Measurements from ENCODE around the gene CLMP. TPM values are rescaled to one million over a fixed set of nuclear protein-coding genes. Genes with fewer than 3 reads are reported as not detected.

The CLMP gene
- polyA plus RNA-seq, 3 donors, result 0.33 TPM; not detected in 2

DNA sequence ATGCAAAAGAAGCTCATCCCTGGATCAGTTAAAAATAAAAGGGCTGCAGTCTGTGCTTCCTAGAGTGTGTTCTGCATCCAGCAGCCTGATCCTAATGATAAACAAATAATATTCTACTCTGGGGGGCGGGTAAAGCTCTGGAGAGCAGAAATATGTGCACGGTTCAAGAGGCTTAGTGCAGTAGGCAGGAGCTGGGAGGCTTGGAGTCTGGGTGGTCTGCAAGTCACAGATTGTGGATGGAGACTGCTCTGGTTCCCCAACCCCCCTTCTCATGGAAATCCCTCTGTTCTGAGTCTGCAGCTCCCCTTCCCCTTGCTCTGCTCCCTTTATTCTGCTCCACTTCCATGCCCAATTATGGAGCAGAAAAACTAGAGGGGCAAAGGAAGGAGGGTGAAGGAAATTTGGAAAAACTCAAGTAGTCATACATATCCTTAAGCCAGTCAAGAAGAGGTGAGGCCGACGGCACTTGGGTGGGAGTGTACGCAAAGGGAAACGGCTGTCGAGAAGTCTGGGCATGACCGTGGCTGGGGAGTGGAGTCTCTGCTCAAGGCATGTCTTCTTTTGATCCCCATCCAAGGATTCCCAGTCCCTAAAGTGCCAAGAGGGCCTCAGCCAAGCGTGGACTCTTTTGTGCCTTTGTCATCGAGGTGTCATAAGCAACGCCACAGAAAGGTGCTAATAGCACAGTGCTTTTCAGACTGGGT is 16.3 kb upstream of the CLMP start:
- TF ChIP-seq, protein P1, sequence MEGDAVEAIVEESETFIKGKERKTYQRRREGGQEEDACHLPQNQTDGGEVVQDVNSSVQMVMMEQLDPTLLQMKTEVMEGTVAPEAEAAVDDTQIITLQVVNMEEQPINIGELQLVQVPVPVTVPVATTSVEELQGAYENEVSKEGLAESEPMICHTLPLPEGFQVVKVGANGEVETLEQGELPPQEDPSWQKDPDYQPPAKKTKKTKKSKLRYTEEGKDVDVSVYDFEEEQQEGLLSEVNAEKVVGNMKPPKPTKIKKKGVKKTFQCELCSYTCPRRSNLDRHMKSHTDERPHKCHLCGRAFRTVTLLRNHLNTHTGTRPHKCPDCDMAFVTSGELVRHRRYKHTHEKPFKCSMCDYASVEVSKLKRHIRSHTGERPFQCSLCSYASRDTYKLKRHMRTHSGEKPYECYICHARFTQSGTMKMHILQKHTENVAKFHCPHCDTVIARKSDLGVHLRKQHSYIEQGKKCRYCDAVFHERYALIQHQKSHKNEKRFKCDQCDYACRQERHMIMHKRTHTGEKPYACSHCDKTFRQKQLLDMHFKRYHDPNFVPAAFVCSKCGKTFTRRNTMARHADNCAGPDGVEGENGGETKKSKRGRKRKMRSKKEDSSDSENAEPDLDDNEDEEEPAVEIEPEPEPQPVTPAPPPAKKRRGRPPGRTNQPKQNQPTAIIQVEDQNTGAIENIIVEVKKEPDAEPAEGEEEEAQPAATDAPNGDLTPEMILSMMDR (IDR thresholded peaks at IDR 0.05), result no peak
- no peak for DNase-seq
- Mint-ChIP-seq H3K4me3 (no peak overlapping the region), H3K27me3 (ENCODE audit: low read depth in 3 of 3) (peaks cover 6 to 29% (median 16%) of the 10 kb centered on the region in 3 donors), H3K4me1 (no peaks in the 10 kb centered on the region), H3K36me3 (no peaks in the 10 kb centered on the region), H3K27ac (no peak overlapping the region), H3K9me3 (no peaks in the 10 kb centered on the region)
- Histone ChIP-seq H3K4me1 (ENCODE audit: control insufficient read depth in 1 of 2, insufficient read depth in 2 of 2, low read length in 2 of 2) (no peaks in the 10 kb centered on the region), H3K27ac (ENCODE audit: low read depth in 1 of 2, low read length in 2 of 2) (no peak overlapping the region), H3K36me3 (replicated peaks in 1 of 2; ENCODE audit: control insufficient read depth in 1 of 2, insufficient read depth in 2 of 2, low read length in 2 of 2) (no peaks in the 10 kb centered on the region), H3K27me3 (ENCODE audit: control insufficient read depth in 2 of 2, insufficient read depth in 2 of 2, low read length in 2 of 2) (peaks cover 0 to 7% of the 10 kb centered on the region in 2 donors), H3K79me2 (ENCODE audit: insufficient read depth, low read length) (no peaks in the 10 kb centered on the region), H3K9me3 (replicated peaks in 1 of 2; ENCODE audit: control insufficient read depth in 1 of 2, insufficient read depth in 1 of 2, low read length in 2 of 2) (no peaks in the 10 kb centered on the region), H4K20me1 (ENCODE audit: insufficient read depth, low read length) (no peaks in the 10 kb centered on the region), H3K4me3 (replicated peaks in 1 of 3; ENCODE audit: low read depth in 2 of 3, low read length in 3 of 3) (no peak overlapping the region), H3K4me2 (replicated peaks; ENCODE audit: extremely low read depth, low read length, poor library complexity, severe bottlenecking) (no peak overlapping the region), H3K9ac (ENCODE audit: insufficient read depth, low read length, poor library complexity, severe bottlenecking) (no peak overlapping the region), H2AFZ (ENCODE audit: insufficient read depth, low read depth, low read length, poor library complexity, severe bottlenecking) (no peak overlapping the region)
- WGBS (ENCODE audit: insufficient coverage), result 75% methylated on average over 5 of the region's 11 CpGs
- intact Hi-C loops (cut with micrococcal nuclease), result no loop called here

DNA sequence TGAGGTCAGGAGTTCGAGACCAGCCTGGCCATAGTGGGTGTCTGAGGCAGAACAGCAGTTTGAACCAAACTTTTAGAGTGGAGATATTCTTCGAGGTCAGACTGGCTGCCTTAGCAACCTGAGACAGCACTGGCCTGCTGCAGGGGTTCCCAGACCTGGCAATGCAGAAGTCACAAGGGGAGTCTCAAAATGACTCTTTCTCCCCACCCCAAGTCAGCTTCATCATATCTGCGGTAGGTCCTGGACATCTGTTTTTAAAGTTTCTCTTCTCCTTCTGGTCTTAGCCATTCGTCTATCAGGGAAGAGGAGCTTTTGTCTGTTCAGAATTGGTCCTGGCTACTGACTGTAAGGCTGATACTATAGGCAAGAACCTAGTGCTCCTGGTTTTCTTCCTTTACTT is 14.5 kb upstream of the CLMP start:
- no peak for DNase-seq
- H4K20me1 ChIP-seq (ENCODE audit: insufficient read depth, low read length), result no peaks in the 10 kb centered on the region
- Mint-ChIP-seq H3K27ac (no peak overlapping the region), H3K27me3 (ENCODE audit: low read depth in 3 of 3) (peaks cover 8 to 27% (median 18%) of the 10 kb centered on the region in 3 donors), H3K4me3 (no peak overlapping the region), H3K9me3 (no peaks in the 10 kb centered on the region), H3K36me3 (no peaks in the 10 kb centered on the region), H3K4me1 (no peaks in the 10 kb centered on the region)
- H3K27ac ChIP-seq (ENCODE audit: low read depth in 1 of 2, low read length in 2 of 2), result no peak overlapping the region
- H3K36me3 ChIP-seq (replicated peaks in 1 of 2; ENCODE audit: control insufficient read depth in 1 of 2, insufficient read depth in 2 of 2, low read length in 2 of 2), result no peaks in the 10 kb centered on the region
- H3K9ac ChIP-seq (ENCODE audit: insufficient read depth, low read length, poor library complexity, severe bottlenecking), result no peak overlapping the region
- no peaks in the 10 kb centered on the region for H3K9me3 ChIP-seq (replicated peaks in 1 of 2; ENCODE audit: control insufficient read depth in 1 of 2, insufficient read depth in 1 of 2, low read length in 2 of 2)
- no peak overlapping the region for H2AFZ ChIP-seq (ENCODE audit: insufficient read depth, low read depth, low read length, poor library complexity, severe bottlenecking)
- intact Hi-C loops (cut with micrococcal nuclease), result no loop called here
- TF ChIP-seq, protein P1 (IDR thresholded peaks at IDR 0.05), result no peak
- H3K79me2 ChIP-seq (ENCODE audit: insufficient read depth, low read length), result no peaks in the 10 kb centered on the region
- no peak overlapping the region for H3K4me2 ChIP-seq (replicated peaks; ENCODE audit: extremely low read depth, low read length, poor library complexity, severe bottlenecking)
- peaks cover 0 to 7% of the 10 kb centered on the region in 2 donors for H3K27me3 ChIP-seq (ENCODE audit: control insufficient read depth in 2 of 2, insufficient read depth in 2 of 2, low read length in 2 of 2)
- WGBS (ENCODE audit: insufficient coverage), result 100% methylated on average over 1 of the region's 4 CpGs
- no peak overlapping the region for H3K4me3 ChIP-seq (replicated peaks in 1 of 3; ENCODE audit: low read depth in 2 of 3, low read length in 3 of 3)
- no peaks in the 10 kb centered on the region for H3K4me1 ChIP-seq (ENCODE audit: control insufficient read depth in 1 of 2, insufficient read depth in 2 of 2, low read length in 2 of 2)
